ENCODE measurements around the gene FAM107B. TPM values are rescaled to one million over a fixed set of nuclear protein-coding genes. Genes with fewer than 3 reads are reported as not detected.

Gene FAM107B
- total and polyA plus RNA-seq, 2 of the 4 experiments (the other 2 are of a cell fraction) = 26.4 to 27.1 TPM

GRCh38 chr10:14540062-14540461 is 234.6 kb downstream of the FAM107B start:
- Histone ChIP-seq H2BK120ac (ENCODE audit: low read depth, low read length) (no peak overlapping the region), H3K36me3 (ENCODE audit: control insufficient read depth, insufficient read depth, low read length) (peaks cover 40% of the 10 kb centered on the region), H2AK5ac (ENCODE audit: low read depth, low read length) (peak overlapping the region; percentile 36; the same call in 1 of the 2 replicates), H2BK20ac (ENCODE audit: low read depth, low read length) (no peak overlapping the region; the same call in 1 of the 2 replicates), H2BK5ac (ENCODE audit: low read depth, low read length, poor library complexity, severe bottlenecking) (peak overlapping the region; percentile 23), H3K18ac (ENCODE audit: low read depth, low read length) (no peak overlapping the region), H3K27me3 (ENCODE audit: control insufficient read depth, insufficient read depth, low read length) (no peaks in the 10 kb centered on the region), H3K79me1 (ENCODE audit: low read depth in 1 of 2, low read length in 2 of 2) (peaks cover 75 to 96% of the 10 kb centered on the region in 2 experiments), H3K56ac (ENCODE audit: extremely low read depth, insufficient read depth, low read length) (no peak overlapping the region), H3K9me1 (ENCODE audit: insufficient read depth, low read length) (peaks cover 46% of the 10 kb centered on the region), H4K91ac (ENCODE audit: insufficient read depth, low read depth, low read length) (no peak overlapping the region), H3K27ac (ENCODE audit: insufficient read depth, low read length) (no peak overlapping the region), H3K4me1 (ENCODE audit: control insufficient read depth, insufficient read depth, low read length) (peaks cover 20% of the 10 kb centered on the region), H4K5ac (ENCODE audit: low read depth, low read length) (no peak overlapping the region), H3K4me3 (ENCODE audit: insufficient read depth, low read depth, low read length) (no peak overlapping the region), H3K4ac (ENCODE audit: low read depth, low read length) (peak overlapping the region; percentile 23; the same call in 1 of the 2 replicates), H2AFZ (replicated peaks; ENCODE audit: low read length, poor library complexity) (no peak overlapping the region), H3K23ac (ENCODE audit: low read depth, low read length) (peak overlapping the region; percentile 43; the same call in 1 of the 2 replicates), H3K9ac (ENCODE audit: low read depth, low read length) (no peak overlapping the region), H4K8ac (ENCODE audit: low read depth in 2 of 2, low read length in 2 of 2) (peak overlapping the region in 1 of 2 experiments; percentile 24; a peak in 1 of 4 replicates), H2AK9ac (replicated peaks; ENCODE audit: low read depth, low read length, poor library complexity) (no peak overlapping the region), H2BK15ac (ENCODE audit: low read depth, low read length) (no peak overlapping the region), H3K14ac (replicated peaks; ENCODE audit: low read depth, low read length) (peak overlapping the region; percentile 14), H3K9me3 (ENCODE audit: control insufficient read depth, insufficient read depth, low read length) (no peaks in the 10 kb centered on the region), H3K4me2 (ENCODE audit: low read depth, low read length) (no peak overlapping the region), H4K20me1 (ENCODE audit: insufficient read depth, low read length) (peaks cover 60% of the 10 kb centered on the region)
- WGBS, 2 experiments (ENCODE audit: extremely low coverage in 2 of 2, insufficient read length in 1 of 2) = 61% methylated on average over 3 of the region's 3 CpGs; no CpG with 5 or more reads in 1 of the 2 experiments
- in situ Hi-C loops (cut with MboI; ENCODE audit: low sequenced_read_pairs) (no loop called here), intact Hi-C loops (cut with micrococcal nuclease) (no loop called here), dilution Hi-C loops (cut with HindIII; ENCODE audit: low sequenced_read_pairs, unreplicated experiment) (no loop called here)
- ATAC-seq (ENCODE audit: low read depth) (no peak), DNase-seq (no peak)
- CTCF ChIA-PET = no interaction called here
- TF ChIP-seq MAZ (IDR thresholded peaks at IDR 0.05; ENCODE audit: borderline replicate concordance, low read depth, low read length) (no peak), ELK1 (IDR thresholded peaks at IDR 0.05; ENCODE audit: borderline replicate concordance, low read depth, low read length) (no peak), MAFK (IDR thresholded peaks at IDR 0.05; ENCODE audit: low read depth, low read length) (no peak), CTCF (conservative IDR thresholded peaks at IDR 0.05; ENCODE audit: low read depth, low read length) (no peak), MXI1 (IDR thresholded peaks at IDR 0.05; ENCODE audit: borderline replicate concordance, low read depth, low read length) (no peak)
- POLR2A ChIA-PET (ENCODE audit: unreplicated experiment) = no interaction called here
- BruUV-seq (replicated peaks) = no TSS peak

Data from IMR-90 (cell line).